ENCODE data around the gene MUC12.
"Not testable (repeated sequence)": the region's sequence is repeated elsewhere in the genome, so short reads cannot be mapped to it uniquely, and the experiment has no call there.

Gene MUC12

DNA sequence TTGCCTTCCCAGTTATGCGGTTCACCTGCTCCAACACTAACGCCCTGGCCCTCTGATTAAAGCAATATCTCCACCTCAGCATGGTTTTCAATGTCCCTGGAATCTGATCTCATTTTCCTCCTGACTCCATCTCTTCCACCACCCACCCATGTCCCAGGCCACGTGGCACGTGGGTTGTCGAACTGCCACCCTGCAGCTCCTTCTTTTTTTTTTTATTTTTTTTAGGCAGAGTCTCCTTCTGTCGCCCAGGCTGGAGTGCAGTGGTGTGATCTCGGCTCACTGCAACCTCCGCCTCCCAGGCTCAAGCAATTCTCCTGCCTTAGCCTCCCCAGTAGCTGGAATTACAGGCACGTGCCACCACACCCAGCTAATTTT, 94.8 kb downstream of the MUC12 start:
- not testable (repeated sequence) for DNase-seq (ENCODE audit: low read depth)

DNA sequence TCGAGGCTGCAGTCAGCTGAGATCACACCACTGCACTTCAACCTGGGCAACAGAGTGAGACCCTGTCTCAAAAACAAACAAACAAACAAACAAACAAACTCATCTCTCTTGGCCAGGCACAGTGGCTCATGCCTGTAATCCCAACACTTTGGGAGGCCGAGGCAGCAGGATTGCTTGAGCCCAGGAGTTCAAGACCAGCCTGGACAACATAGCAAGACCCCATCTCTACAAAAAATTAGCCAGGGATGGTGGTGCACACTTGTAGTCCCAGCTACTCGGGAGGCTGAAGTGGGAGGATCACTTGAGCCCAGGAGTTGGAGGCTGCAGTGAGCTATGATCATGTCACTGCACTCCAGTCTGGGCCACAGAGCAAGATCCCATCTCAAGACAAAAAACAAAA, 95.8 kb downstream of the MUC12 start:
- not testable (repeated sequence) for DNase-seq (ENCODE audit: low read depth)

DNA sequence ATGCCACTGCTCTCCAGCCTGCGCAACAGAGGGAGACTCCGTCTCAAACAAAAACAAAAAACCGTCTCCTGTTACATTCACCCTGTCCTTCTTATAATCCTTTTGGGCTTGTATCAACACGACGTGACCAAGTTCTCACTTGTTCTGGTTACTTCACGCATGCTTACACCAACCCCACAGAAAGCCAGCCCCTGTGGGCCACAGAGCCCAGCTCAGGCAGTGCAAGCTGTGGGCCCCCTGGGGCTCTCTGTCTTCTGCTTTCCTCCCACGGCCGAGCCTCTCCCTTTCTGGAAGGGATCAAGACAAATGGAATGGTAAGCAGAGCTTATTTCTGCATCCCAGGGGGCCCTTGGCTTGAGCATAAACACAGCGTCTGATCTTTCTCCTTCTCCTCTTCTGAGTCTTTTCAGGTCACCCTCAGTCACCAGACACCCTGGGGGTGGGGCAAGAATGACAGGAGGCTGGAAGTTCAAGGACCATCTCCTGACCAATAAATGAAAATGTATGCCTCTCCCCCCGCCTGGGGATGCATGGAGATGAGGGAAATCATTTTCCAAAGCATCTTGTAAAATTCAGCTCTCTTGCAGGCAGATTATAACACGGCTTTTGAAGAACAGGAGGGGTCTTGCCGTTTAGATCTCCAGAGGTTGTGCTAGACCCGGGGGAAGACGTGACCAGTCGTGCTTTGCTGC, 96.9 kb downstream of the MUC12 start:
- DNase-seq (ENCODE audit: low read depth), result no peak

DNA sequence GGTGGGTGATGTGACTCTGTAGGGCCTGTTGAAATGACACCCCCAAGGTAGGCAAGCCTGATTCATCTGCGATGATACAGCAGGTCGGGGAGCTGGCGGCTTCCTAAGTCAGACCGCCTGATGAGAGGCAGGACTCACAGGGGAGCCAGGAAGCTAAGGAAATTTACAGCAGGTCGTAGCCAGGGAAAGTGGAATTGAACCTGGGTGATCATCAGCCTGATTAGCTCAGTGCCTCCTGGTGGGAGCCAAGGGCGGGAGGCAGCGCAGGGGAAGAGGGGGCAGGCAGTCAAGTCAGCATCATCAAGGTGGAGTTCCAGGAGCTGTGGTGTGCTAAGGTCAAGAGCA, 97.4 kb downstream of the MUC12 start:
- DNase-seq (ENCODE audit: low read depth), result no peak

DNA sequence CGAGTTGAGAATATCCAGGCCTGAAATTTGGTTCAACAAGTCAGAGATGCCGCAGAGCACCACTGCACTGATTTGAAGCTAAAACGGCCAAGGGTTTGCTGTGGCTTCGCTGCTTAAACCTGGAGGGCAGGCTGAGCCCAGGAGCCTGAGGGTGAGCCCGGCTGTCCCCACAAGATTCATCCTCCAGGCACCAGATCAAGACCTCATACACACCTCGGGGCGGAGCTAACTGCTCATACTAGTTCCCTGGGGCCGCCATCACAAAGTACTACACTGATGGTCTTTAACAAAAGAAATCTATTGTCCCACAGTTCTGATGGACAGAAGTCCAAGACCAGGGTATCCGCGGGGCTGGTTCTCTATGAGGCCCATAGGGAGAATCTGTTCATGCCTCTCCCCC, 99.0 kb downstream of the MUC12 start:
- DNase-seq (ENCODE audit: low read depth), result no peak

Data from T-helper 22 cell (primary cell).